ENCODE results near the gene ZMIZ1.
A peak's percentile ranks its signal among the peaks of the same experiment; 100 is the strongest.

Gene ZMIZ1

GRCh38 chr10:79358811-79359210 lies 290.0 kb downstream of the ZMIZ1 start:
- H3K9ac ChIP-seq (ENCODE audit: low read depth in 1 of 2, low read length in 2 of 2) = no peak overlapping the region
- peaks cover 9 to 22% of the 10 kb centered on the region in 2 donors for H3K36me3 ChIP-seq (ENCODE audit: control insufficient read depth in 1 of 2, insufficient read depth in 2 of 2, low read length in 2 of 2)
- H3K9me3 ChIP-seq (ENCODE audit: control insufficient read depth in 1 of 2, low read length in 2 of 2) = no peaks in the 10 kb centered on the region
- H3K4me3 ChIP-seq (ENCODE audit: low read depth in 1 of 2, low read length in 2 of 2) = peak overlapping the region in 1 of 2 donors; percentile 9
- no peaks in the 10 kb centered on the region for H3K27me3 ChIP-seq (ENCODE audit: control insufficient read depth in 1 of 2, insufficient read depth in 2 of 2, low read length in 2 of 2)
- H3K27ac ChIP-seq (ENCODE audit: low read depth, low read length) = no peak overlapping the region
- peaks cover 0 to 12% of the 10 kb centered on the region in 2 donors for H3K4me1 ChIP-seq (ENCODE audit: control insufficient read depth in 1 of 2, insufficient read depth in 2 of 2, low read length in 2 of 2)

- no peak overlapping the region for H3K4me3 ChIP-seq (ENCODE audit: low read depth in 1 of 2, low read length in 2 of 2)
- no peak overlapping the region for H3K27ac ChIP-seq (ENCODE audit: low read depth, low read length)
- no peak overlapping the region for H3K9ac ChIP-seq (ENCODE audit: low read depth in 1 of 2, low read length in 2 of 2)
- H3K27me3 ChIP-seq (ENCODE audit: control insufficient read depth in 1 of 2, insufficient read depth in 2 of 2, low read length in 2 of 2) = no peaks in the 10 kb centered on the region
- H3K36me3 ChIP-seq (ENCODE audit: control insufficient read depth in 1 of 2, insufficient read depth in 2 of 2, low read length in 2 of 2) = peaks cover 0 to 11% of the 10 kb centered on the region in 2 donors
- no peaks in the 10 kb centered on the region for H3K9me3 ChIP-seq (ENCODE audit: control insufficient read depth in 1 of 2, low read length in 2 of 2)
- peaks cover 0 to 12% of the 10 kb centered on the region in 2 donors for H3K4me1 ChIP-seq (ENCODE audit: control insufficient read depth in 1 of 2, insufficient read depth in 2 of 2, low read length in 2 of 2)
Measured at GRCh38 chr10:79359816-79360498, 291.2 kb downstream of the ZMIZ1 start.

- H3K9me3 ChIP-seq (ENCODE audit: control insufficient read depth in 1 of 2, low read length in 2 of 2) = no peaks in the 10 kb centered on the region
- no peaks in the 10 kb centered on the region for H3K27me3 ChIP-seq (ENCODE audit: control insufficient read depth in 1 of 2, insufficient read depth in 2 of 2, low read length in 2 of 2)
- no peak overlapping the region for H3K27ac ChIP-seq (ENCODE audit: low read depth, low read length)
- H3K9ac ChIP-seq (ENCODE audit: low read depth in 1 of 2, low read length in 2 of 2) = no peak overlapping the region
- peaks cover 0 to 3% of the 10 kb centered on the region in 2 donors for H3K36me3 ChIP-seq (ENCODE audit: control insufficient read depth in 1 of 2, insufficient read depth in 2 of 2, low read length in 2 of 2)
- peaks cover 0 to 12% of the 10 kb centered on the region in 2 donors for H3K4me1 ChIP-seq (ENCODE audit: control insufficient read depth in 1 of 2, insufficient read depth in 2 of 2, low read length in 2 of 2)
- no peak overlapping the region for H3K4me3 ChIP-seq (ENCODE audit: low read depth in 1 of 2, low read length in 2 of 2)
Measured at GRCh38 chr10:79360499-79361342, 292.0 kb downstream of the ZMIZ1 start.

- peaks cover 0 to 2% of the 10 kb centered on the region in 2 donors for H3K36me3 ChIP-seq (ENCODE audit: control insufficient read depth in 1 of 2, insufficient read depth in 2 of 2, low read length in 2 of 2)
- H3K9ac ChIP-seq (ENCODE audit: low read depth in 1 of 2, low read length in 2 of 2) = no peak overlapping the region
- H3K27ac ChIP-seq (ENCODE audit: low read depth, low read length) = no peak overlapping the region
- no peak overlapping the region for H3K4me3 ChIP-seq (ENCODE audit: low read depth in 1 of 2, low read length in 2 of 2)
- H3K9me3 ChIP-seq (ENCODE audit: control insufficient read depth in 1 of 2, low read length in 2 of 2) = no peaks in the 10 kb centered on the region
- peaks cover 0 to 6% of the 10 kb centered on the region in 2 donors for H3K4me1 ChIP-seq (ENCODE audit: control insufficient read depth in 1 of 2, insufficient read depth in 2 of 2, low read length in 2 of 2)
- H3K27me3 ChIP-seq (ENCODE audit: control insufficient read depth in 1 of 2, insufficient read depth in 2 of 2, low read length in 2 of 2) = no peaks in the 10 kb centered on the region
Measured at GRCh38 chr10:79361726-79362397, 293.1 kb downstream of the ZMIZ1 start.
